ENCODE measurements around the gene NLK.

Gene NLK

GRCh38 chr17:28193241-28193640, 150.8 kb downstream of the NLK start:
- no peak for TF ChIP-seq CTCF (IDR thresholded peaks at IDR 0.05; ENCODE audit: insufficient read depth, low read depth, low read length, missing control alignments)
- peak; percentile 4 for DNase-seq (ENCODE audit: low read depth)
- H3K4me3 ChIP-seq (ENCODE audit: low read depth, low read length), result no peak overlapping the region

GRCh38 chr17:28194382-28194781, 151.9 kb downstream of the NLK start:
- no peak for DNase-seq (ENCODE audit: low read depth)
- no peak for TF ChIP-seq CTCF (IDR thresholded peaks at IDR 0.05; ENCODE audit: insufficient read depth, low read depth, low read length, missing control alignments)
- no peak overlapping the region for H3K4me3 ChIP-seq (ENCODE audit: low read depth, low read length)

- no peak for DNase-seq (ENCODE audit: low read depth)
- no peak overlapping the region for H3K4me3 ChIP-seq (ENCODE audit: low read depth, low read length)
- TF ChIP-seq CTCF (IDR thresholded peaks at IDR 0.05; ENCODE audit: insufficient read depth, low read depth, low read length, missing control alignments), result no peak
Measured at GRCh38 chr17:28196636-28197035, 154.2 kb downstream of the NLK start.

- H3K4me3 ChIP-seq (ENCODE audit: low read depth, low read length), result no peak overlapping the region
- TF ChIP-seq CTCF (IDR thresholded peaks at IDR 0.05; ENCODE audit: insufficient read depth, low read depth, low read length, missing control alignments), result no peak
- DNase-seq (ENCODE audit: low read depth), result no peak
Measured at GRCh38 chr17:28199115-28199514, 156.6 kb downstream of the NLK start.

- H3K4me3 ChIP-seq (ENCODE audit: low read depth, low read length), result no peak overlapping the region
- no peak for DNase-seq (ENCODE audit: low read depth)
- TF ChIP-seq CTCF (IDR thresholded peaks at IDR 0.05; ENCODE audit: insufficient read depth, low read depth, low read length, missing control alignments), result no peak
Measured at GRCh38 chr17:28199728-28200127, 157.3 kb downstream of the NLK start.

GRCh38 chr17:28201315-28201714, 158.8 kb downstream of the NLK start:
- DNase-seq (ENCODE audit: low read depth), result no peak
- no peak overlapping the region for H3K4me3 ChIP-seq (ENCODE audit: low read depth, low read length)
- no peak for TF ChIP-seq CTCF (IDR thresholded peaks at IDR 0.05; ENCODE audit: insufficient read depth, low read depth, low read length, missing control alignments)

GRCh38 chr17:28204244-28204643, 161.8 kb downstream of the NLK start:
- no peak overlapping the region for H3K4me3 ChIP-seq (ENCODE audit: low read depth, low read length)
- no peak for DNase-seq (ENCODE audit: low read depth)
- no peak for TF ChIP-seq CTCF (IDR thresholded peaks at IDR 0.05; ENCODE audit: insufficient read depth, low read depth, low read length, missing control alignments)

Data from GM12865 (cell line).